H9 (cell line): Measurements from ENCODE around the gene IL32. TPM values are rescaled to one million over a fixed set of nuclear protein-coding genes. Genes with fewer than 3 reads are reported as not detected.

Source experiments
- DNase-seq: peaks from one replicate; pipeline ENCODE4 v3.0.0-alpha.2; 2017
- H2AFZ ChIP-seq: one replicate; pipeline ENCODE4 v1.6.1; 2013; ENCODE audit warnings: mild to moderate bottlenecking, low read length, control low read depth, moderate library complexity
- H2AK5ac ChIP-seq: 2 replicates; pipeline ENCODE4 v1.6.1; 2013; ENCODE audit warnings: low read length, control low read depth, mixed read lengths; ENCODE audit not compliant: insufficient read length
- H2BK120ac ChIP-seq: one replicate; pipeline ENCODE4 v1.6.1; 2013; ENCODE audit warnings: low read depth, mild to moderate bottlenecking, low read length, control low read depth, inconsistent platforms; ENCODE audit not compliant: poor library complexity, severe bottlenecking
- H2BK12ac ChIP-seq: 2 replicates; pipeline ENCODE4 v1.6.1; 2013; ENCODE audit warnings: low read length, control low read depth, mixed read lengths, low read depth; ENCODE audit not compliant: insufficient read length
- H2BK15ac ChIP-seq: 2 replicates; pipeline ENCODE4 v1.6.1; 2013; ENCODE audit warnings: low read depth, low read length, control low read depth
- H2BK20ac ChIP-seq: one replicate; pipeline ENCODE4 v1.6.1; 2013; ENCODE audit warnings: low read depth, mild to moderate bottlenecking, low read length, control low read depth, inconsistent platforms; ENCODE audit not compliant: poor library complexity, severe bottlenecking
- H2BK5ac ChIP-seq: 2 replicates; pipeline ENCODE4 v1.6.1; 2013; ENCODE audit warnings: low read length, control low read depth, mixed read lengths; ENCODE audit not compliant: insufficient read length
- H3K14ac ChIP-seq: 2 replicates; pipeline ENCODE4 v1.6.1; 2013; ENCODE audit warnings: low read length, control low read depth; ENCODE audit not compliant: insufficient read depth
- H3K18ac ChIP-seq: 2 replicates; pipeline ENCODE4 v1.6.1; 2013; ENCODE audit warnings: low read depth, mild to moderate bottlenecking, mixed read lengths, low read length, control low read depth; ENCODE audit not compliant: insufficient read length
- H3K23ac ChIP-seq: 2 replicates; pipeline ENCODE4 v1.6.1; 2013; ENCODE audit warnings: low read length, control low read depth, mixed read lengths, low read depth; ENCODE audit not compliant: insufficient read length
- H3K23me2 ChIP-seq: 2 replicates; pipeline ENCODE4 v1.6.1; 2013; ENCODE audit warnings: low read depth, mild to moderate bottlenecking, mixed read lengths, low read length, control low read depth; ENCODE audit not compliant: insufficient read length, poor library complexity, severe bottlenecking
- H3K27ac ChIP-seq: 2 replicates; pipeline ENCODE4 v1.5.1; 2013; ENCODE audit warnings: low read length, control low read depth, mixed read lengths, low read depth; ENCODE audit not compliant: insufficient read length
- H3K27me3 ChIP-seq: 2 replicates; pipeline ENCODE4 v1.6.1; 2013; ENCODE audit warnings: low read length, control low read depth, inconsistent platforms; ENCODE audit not compliant: insufficient read depth
- H3K4ac ChIP-seq: 2 replicates; pipeline ENCODE4 v1.6.1; 2013; ENCODE audit warnings: low read depth, mild to moderate bottlenecking, control low read depth, inconsistent platforms, low read length, moderate library complexity
- H3K4me1 ChIP-seq: 2 replicates; pipeline ENCODE4 v1.6.1; 2013; ENCODE audit warnings: low read length, control low read depth, inconsistent platforms; ENCODE audit not compliant: insufficient read depth
- H3K4me2 ChIP-seq: 2 replicates; pipeline ENCODE4 v1.6.1; 2013; ENCODE audit warnings: low read length, control low read depth, mixed read lengths; ENCODE audit not compliant: insufficient read length, insufficient read depth
- H3K56ac ChIP-seq: 2 replicates; pipeline ENCODE4 v1.6.1; 2013; ENCODE audit warnings: low read depth, mild to moderate bottlenecking, mixed read lengths, low read length, control low read depth; ENCODE audit not compliant: insufficient read length
- H3K79me1 ChIP-seq: 2 replicates; pipeline ENCODE4 v1.6.1; 2013; ENCODE audit warnings: low read depth, mild to moderate bottlenecking, moderate library complexity, low read length, control low read depth, inconsistent platforms; ENCODE audit not compliant: insufficient read depth, poor library complexity, severe bottlenecking
- H3K79me2 ChIP-seq: 2 replicates; pipeline ENCODE4 v1.6.1; 2013; ENCODE audit warnings: low read length, control low read depth, inconsistent platforms; ENCODE audit not compliant: insufficient read depth
- H3K9ac ChIP-seq: 2 replicates; pipeline ENCODE4 v1.6.1; 2013; ENCODE audit warnings: low read length, control low read depth, mixed read lengths; ENCODE audit not compliant: insufficient read length; ENCODE audit errors: extremely low read depth
- H3K9me3 ChIP-seq: one replicate; pipeline ENCODE4 v1.6.1; 2013; ENCODE audit warnings: low read depth, low read length, inconsistent platforms; ENCODE audit not compliant: control insufficient read depth
- H3T11ph ChIP-seq: one replicate; pipeline ENCODE4 v1.6.1; 2013; ENCODE audit warnings: mild to moderate bottlenecking, low read length, control low read depth, inconsistent platforms
- H4K20me1 ChIP-seq: one replicate; pipeline ENCODE4 v1.6.1; 2013; ENCODE audit not compliant: control insufficient read depth, insufficient read length, insufficient read depth
- H4K5ac ChIP-seq: 2 replicates; pipeline ENCODE4 v1.6.1; 2013; ENCODE audit warnings: low read depth, mild to moderate bottlenecking, mixed read lengths, low read length, control low read depth; ENCODE audit not compliant: insufficient read length
- H4K8ac ChIP-seq: replicated peaks from 2 replicates; pipeline ENCODE4 v1.6.1; 2013; ENCODE audit warnings: low read length, control low read depth, mixed read lengths, low read depth; ENCODE audit not compliant: insufficient read length
- H4K91ac ChIP-seq: 2 replicates; pipeline ENCODE4 v1.6.1; 2013; ENCODE audit warnings: low read depth, mild to moderate bottlenecking, moderate library complexity, mixed read lengths, low read length, control low read depth; ENCODE audit not compliant: insufficient read length
- H3K27ac Mint-ChIP-seq, 3 experiments: 2 replicates in 2 of 3; 3 replicates in 1 of 3; pipeline ENCODE4 v1.8.0; 2020 to 2021; ENCODE audit warnings: mixed read lengths in 3 of 3, mild to moderate bottlenecking in 1 of 3, moderate library complexity in 1 of 3
- H3K27me3 Mint-ChIP-seq: 2 replicates; pipeline ENCODE4 v1.8.0; 2021; ENCODE audit warnings: low read depth, mild to moderate bottlenecking, moderate library complexity, mixed read lengths
- H3K36me3 Mint-ChIP-seq, 3 experiments: 2 replicates in 2 of 3; 3 replicates in 1 of 3; pipeline ENCODE4 v1.8.0; 2020 to 2021; ENCODE audit warnings: low read depth in 3 of 3, mixed read lengths in 3 of 3; ENCODE audit not compliant: insufficient read depth in 1 of 3
- H3K4me1 Mint-ChIP-seq, 2 experiments: 2 replicates each; pipeline ENCODE4 v1.8.0; 2020; ENCODE audit warnings: mixed read lengths in 2 of 2
- H3K4me3 Mint-ChIP-seq, 2 experiments: 2 replicates in 1 of 2; 3 replicates in 1 of 2; pipeline ENCODE4 v1.8.0; 2020 to 2021; ENCODE audit warnings: mild to moderate bottlenecking in 2 of 2, mixed read lengths in 2 of 2, moderate library complexity in 1 of 2
- H3K9me3 Mint-ChIP-seq, 2 experiments: 2 replicates in 1 of 2; 3 replicates in 1 of 2; pipeline ENCODE4 v1.8.0; 2020; ENCODE audit warnings: mild to moderate bottlenecking in 2 of 2, mixed read lengths in 2 of 2, moderate library complexity in 1 of 2
- WGBS: extraction: QIAGEN DNeasy Blood & Tissue Kit; methylation state at CpG from one replicate; pipeline ENCODE4 v1.1.7; 2013; ENCODE audit warnings: missing lambda C conversion rate, low lambda C conversion rate, mixed read lengths; ENCODE audit not compliant: insufficient read length; ENCODE audit errors: extremely low coverage; 5-methylcytosine and 5-hydroxymethylcytosine counted together
- total RNA-seq: library from RNA; stranded (reverse); gene quantifications from 2 replicates; pipeline ENCODE4 v1.2.1, GENCODE V29; 2021
- TF ChIP-seq, protein P1 (sequence below): fragments of 200-600 bp; sonication (generic); conservative IDR thresholded peaks from 3 replicates; pipeline ENCODE4 v1.8.0; 2021; ENCODE audit warnings: antibody characterized with exemption, mild to moderate bottlenecking

The IL32 gene
- total RNA-seq, 1 experiment from 2014 or later: 2.0 TPM

DNA sequence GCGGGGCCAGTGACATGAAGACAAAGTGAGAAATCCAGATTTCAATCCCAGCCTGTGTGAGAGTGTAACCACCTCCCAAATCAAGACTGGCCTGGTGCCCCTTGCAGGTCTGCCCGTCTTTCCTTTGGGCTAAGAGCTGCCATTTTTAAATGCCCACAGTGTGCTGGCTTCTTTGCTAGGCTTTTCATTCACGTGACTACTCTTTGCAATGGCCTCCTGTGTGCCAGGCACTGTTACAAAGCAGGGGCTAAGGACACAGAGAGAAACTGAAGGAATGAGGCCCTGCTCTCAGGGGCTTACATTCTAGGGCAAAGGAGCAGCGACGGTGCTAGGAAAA is 33.9 kb downstream of the IL32 start:
- H2BK20ac ChIP-seq: no peak overlapping the region
- H3K23ac ChIP-seq: no peak overlapping the region
- peaks cover 26% of the 10 kb centered on the region for H3K23me2 ChIP-seq
- no peak overlapping the region; the same call in 1 of the 2 replicates for H2BK15ac ChIP-seq
- no peak overlapping the region for H2BK12ac ChIP-seq
- H3K14ac ChIP-seq: peak overlapping the region; percentile 54; the same call in 1 of the 2 replicates
- H2BK120ac ChIP-seq: no peak overlapping the region
- no peak overlapping the region for H2AFZ ChIP-seq
- H2BK5ac ChIP-seq: no peak overlapping the region
- no peak for DNase-seq
- H3K79me2 ChIP-seq: peaks cover 15% of the 10 kb centered on the region; the same call in 1 of the 2 replicates
- H3K56ac ChIP-seq: peak overlapping the region; percentile 17
- peak overlapping the region; percentile 95 for H3K27ac ChIP-seq
- H3K4ac ChIP-seq: no peak overlapping the region
- H3K4me1 Mint-ChIP-seq: peaks cover 49 to 55% of the 10 kb centered on the region in 2 experiments
- no peaks in the 10 kb centered on the region for H3K9me3 ChIP-seq
- no peaks in the 10 kb centered on the region for H3K79me1 ChIP-seq
- peak overlapping the region; percentile 86 for H3K9ac ChIP-seq
- no CpG with 5 or more reads among the region's 5 CpGs for WGBS
- H3K9me3 Mint-ChIP-seq: no peaks in the 10 kb centered on the region
- peak overlapping the region; percentile 94 for H3K4me2 ChIP-seq
- peak overlapping the region; percentile 98 to 100 for H3K4me3 Mint-ChIP-seq
- H3K27me3 Mint-ChIP-seq: no peaks in the 10 kb centered on the region; the same call in 1 of the 2 replicates
- H3T11ph ChIP-seq: no peak overlapping the region
- peaks cover 6% of the 10 kb centered on the region; the same call in 1 of the 2 replicates for H3K4me1 ChIP-seq
- peak overlapping the region; percentile 98 to 100 (median 99) for H3K27ac Mint-ChIP-seq
- H4K20me1 ChIP-seq: no peaks in the 10 kb centered on the region
- peaks cover 16 to 38% (median 28%) of the 10 kb centered on the region in 3 experiments for H3K36me3 Mint-ChIP-seq
- H4K8ac ChIP-seq: no peak overlapping the region
- no peaks in the 10 kb centered on the region for H3K27me3 ChIP-seq
- H2AK5ac ChIP-seq: no peak overlapping the region
- peak overlapping the region; percentile 13 for H4K5ac ChIP-seq
- TF ChIP-seq, protein P1, sequence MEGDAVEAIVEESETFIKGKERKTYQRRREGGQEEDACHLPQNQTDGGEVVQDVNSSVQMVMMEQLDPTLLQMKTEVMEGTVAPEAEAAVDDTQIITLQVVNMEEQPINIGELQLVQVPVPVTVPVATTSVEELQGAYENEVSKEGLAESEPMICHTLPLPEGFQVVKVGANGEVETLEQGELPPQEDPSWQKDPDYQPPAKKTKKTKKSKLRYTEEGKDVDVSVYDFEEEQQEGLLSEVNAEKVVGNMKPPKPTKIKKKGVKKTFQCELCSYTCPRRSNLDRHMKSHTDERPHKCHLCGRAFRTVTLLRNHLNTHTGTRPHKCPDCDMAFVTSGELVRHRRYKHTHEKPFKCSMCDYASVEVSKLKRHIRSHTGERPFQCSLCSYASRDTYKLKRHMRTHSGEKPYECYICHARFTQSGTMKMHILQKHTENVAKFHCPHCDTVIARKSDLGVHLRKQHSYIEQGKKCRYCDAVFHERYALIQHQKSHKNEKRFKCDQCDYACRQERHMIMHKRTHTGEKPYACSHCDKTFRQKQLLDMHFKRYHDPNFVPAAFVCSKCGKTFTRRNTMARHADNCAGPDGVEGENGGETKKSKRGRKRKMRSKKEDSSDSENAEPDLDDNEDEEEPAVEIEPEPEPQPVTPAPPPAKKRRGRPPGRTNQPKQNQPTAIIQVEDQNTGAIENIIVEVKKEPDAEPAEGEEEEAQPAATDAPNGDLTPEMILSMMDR: no peak
- H4K91ac ChIP-seq: peak overlapping the region; percentile 47
- H3K18ac ChIP-seq: peak overlapping the region; percentile 55
